Activated CD4-positive, alpha-beta memory T cell treated with anti-CD3 and anti-CD28 coated beads for 36 hours (primary cell): ENCODE data around the gene NRP1. TPM values are rescaled to one million over a fixed set of nuclear protein-coding genes. Genes with fewer than 3 reads are reported as not detected.

Experiments
- CTCF ChIA-PET: fragments of 350-600 bp; sonication (Branson Sonifier 250); formaldehyde crosslinking; loops from one replicate; lab custom pipeline; 2021; ENCODE audit warnings: antibody characterized with exemption, inconsistent platforms; lab: Charles Lee
- POLR2A ChIA-PET: fragments of 350-600 bp; sonication (Branson Sonifier 250); formaldehyde crosslinking; loops from one replicate; lab custom pipeline; 2021; ENCODE audit warnings: antibody characterized with exemption; lab: Charles Lee
- DNase-seq: peaks from one replicate; pipeline ENCODE4 v3.0.0-alpha.2; 2020
- H3K27ac Mint-ChIP-seq: one replicate; pipeline ENCODE4 v1.8.0; 2021; ENCODE audit warnings: mixed read lengths
- H3K27me3 Mint-ChIP-seq: one replicate; pipeline ENCODE4 v1.8.0; 2021; ENCODE audit warnings: mixed read lengths
- H3K36me3 Mint-ChIP-seq: one replicate; pipeline ENCODE4 v1.8.0; 2021; ENCODE audit warnings: mixed read lengths
- H3K4me1 Mint-ChIP-seq: one replicate; pipeline ENCODE4 v1.8.0; 2021; ENCODE audit warnings: low read depth, mixed read lengths
- H3K4me3 Mint-ChIP-seq: one replicate; pipeline ENCODE4 v1.8.0; 2021; ENCODE audit warnings: mild to moderate bottlenecking, mixed read lengths
- H3K9me3 Mint-ChIP-seq: one replicate; pipeline ENCODE4 v1.8.0; 2021; ENCODE audit warnings: mixed read lengths
- intact Hi-C: fragments of 100-400 bp; cut with micrococcal nuclease; formaldehyde crosslinking; loops from one replicate; pipeline ENCODE4 v1.15.1; 2023
- total RNA-seq, 2 experiments: library from RNA; stranded (reverse); gene quantifications; one replicate each; pipeline ENCODE4 v1.2.3, GENCODE V29; 2021

The NRP1 gene
- total RNA-seq, 2 experiments from 2014 or later = 1.5 to 1.6 TPM

- peaks cover 19% of the 10 kb centered on the region for H3K4me1 Mint-ChIP-seq
- no peak overlapping the region for H3K27ac Mint-ChIP-seq
- peaks cover 25% of the 10 kb centered on the region for H3K27me3 Mint-ChIP-seq
- POLR2A ChIA-PET = no interaction called here
- CTCF ChIA-PET = no interaction called here
- no peaks in the 10 kb centered on the region for H3K36me3 Mint-ChIP-seq
- intact Hi-C loops = loop anchor here (5.0 kb wide), 1 partner anchor 139 kb away; no protein-coding TSS in a partner anchor
- peaks cover 4% of the 10 kb centered on the region for H3K9me3 Mint-ChIP-seq
- no peak overlapping the region for H3K4me3 Mint-ChIP-seq
- DNase-seq = no peak
Measured at GRCh38 chr10:33368086-33368485, 33.6 kb upstream of the NRP1 start.

- intact Hi-C loops = loop anchor here (1.0 to 5.0 kb wide), 6 partner anchors 11 to 228 kb away; no protein-coding TSS in a partner anchor
- CTCF ChIA-PET = interaction anchor here (1.3 kb wide), 1 partner anchor 31 kb away, joined by 5 read pairs; the partner anchor contains the start of gene NRP1
- POLR2A ChIA-PET = interaction anchor here (0.6 to 1.1 kb wide), 4 partner anchors 32 to 141 kb away, joined by 3 to 4 read pairs (median 3); partner anchors contain the start of gene NRP1
- Mint-ChIP-seq H3K9me3 (peaks cover 4% of the 10 kb centered on the region), H3K4me3 (no peak overlapping the region), H3K4me1 (peaks cover 19% of the 10 kb centered on the region), H3K36me3 (no peaks in the 10 kb centered on the region), H3K27ac (peak overlapping the region; percentile 84), H3K27me3 (peaks cover 25% of the 10 kb centered on the region)
- peak; percentile 51 for DNase-seq
Measured at GRCh38 chr10:33365871-33366411, 31.5 kb upstream of the NRP1 start.

GRCh38 chr10:33365301-33365700 lies 30.8 kb upstream of the NRP1 start:
- intact Hi-C loops = loop anchor here (1.0 to 5.0 kb wide), 3 partner anchors 51 to 227 kb away; no protein-coding TSS in a partner anchor
- DNase-seq = no peak
- Mint-ChIP-seq H3K9me3 (peaks cover 4% of the 10 kb centered on the region), H3K4me1 (peaks cover 19% of the 10 kb centered on the region), H3K36me3 (no peaks in the 10 kb centered on the region), H3K27ac (peak overlapping the region; percentile 84), H3K27me3 (peaks cover 25% of the 10 kb centered on the region), H3K4me3 (peak overlapping the region; percentile 3)
- POLR2A ChIA-PET = interaction anchor here (0.6 to 1.1 kb wide), 3 partner anchors 32 to 141 kb away, joined by 3 to 4 read pairs (median 3); partner anchors contain the start of gene NRP1
- CTCF ChIA-PET = interaction anchor here (1.3 kb wide), 1 partner anchor 31 kb away, joined by 5 read pairs; the partner anchor contains the start of gene NRP1

GRCh38 chr10:33363106-33363505 lies 28.6 kb upstream of the NRP1 start:
- Mint-ChIP-seq H3K4me3 (no peak overlapping the region), H3K27ac (no peak overlapping the region), H3K27me3 (peaks cover 19% of the 10 kb centered on the region), H3K4me1 (peaks cover 19% of the 10 kb centered on the region), H3K9me3 (peaks cover 4% of the 10 kb centered on the region), H3K36me3 (no peaks in the 10 kb centered on the region)
- intact Hi-C loops = loop anchor here (2.0 kb wide), 1 partner anchor 14 kb away; no protein-coding TSS in a partner anchor
- POLR2A ChIA-PET = no interaction called here
- CTCF ChIA-PET = no interaction called here
- no peak for DNase-seq

- H3K4me1 Mint-ChIP-seq = no peaks in the 10 kb centered on the region
- no peaks in the 10 kb centered on the region for H3K36me3 Mint-ChIP-seq
- DNase-seq = no peak
- POLR2A ChIA-PET = no interaction called here
- H3K9me3 Mint-ChIP-seq = no peaks in the 10 kb centered on the region
- CTCF ChIA-PET = no interaction called here
- intact Hi-C loops = no loop called here
- no peak overlapping the region for H3K4me3 Mint-ChIP-seq
- peaks cover 18% of the 10 kb centered on the region for H3K27me3 Mint-ChIP-seq
- H3K27ac Mint-ChIP-seq = no peak overlapping the region
Measured at GRCh38 chr10:33358016-33358415, 23.5 kb upstream of the NRP1 start.

GRCh38 chr10:33355274-33355673 lies 20.8 kb upstream of the NRP1 start:
- CTCF ChIA-PET = interaction anchor here (0.5 to 0.6 kb wide), 2 partner anchors 48 to 631 kb away, joined by 3 read pairs; no protein-coding TSS in a partner anchor
- Mint-ChIP-seq H3K27me3 (peaks cover 19% of the 10 kb centered on the region), H3K4me3 (no peak overlapping the region), H3K36me3 (no peaks in the 10 kb centered on the region), H3K9me3 (no peaks in the 10 kb centered on the region), H3K27ac (no peak overlapping the region), H3K4me1 (no peaks in the 10 kb centered on the region)
- no peak for DNase-seq
- POLR2A ChIA-PET = no interaction called here
- intact Hi-C loops = no loop called here

GRCh38 chr10:33353853-33354252 lies 19.4 kb upstream of the NRP1 start:
- Mint-ChIP-seq H3K27ac (no peak overlapping the region), H3K9me3 (no peaks in the 10 kb centered on the region), H3K27me3 (peaks cover 20% of the 10 kb centered on the region), H3K36me3 (no peaks in the 10 kb centered on the region), H3K4me1 (no peaks in the 10 kb centered on the region), H3K4me3 (no peak overlapping the region)
- POLR2A ChIA-PET = no interaction called here
- DNase-seq = no peak
- intact Hi-C loops = no loop called here
- CTCF ChIA-PET = no interaction called here

GRCh38 chr10:33353334-33353733 lies 18.9 kb upstream of the NRP1 start:
- Mint-ChIP-seq H3K36me3 (no peaks in the 10 kb centered on the region), H3K4me1 (no peaks in the 10 kb centered on the region), H3K9me3 (no peaks in the 10 kb centered on the region), H3K4me3 (no peak overlapping the region), H3K27ac (no peak overlapping the region), H3K27me3 (peaks cover 22% of the 10 kb centered on the region)
- POLR2A ChIA-PET = no interaction called here
- DNase-seq = no peak
- intact Hi-C loops = no loop called here
- CTCF ChIA-PET = no interaction called here

GRCh38 chr10:33352615-33353014 lies 18.1 kb upstream of the NRP1 start:
- no peaks in the 10 kb centered on the region for H3K4me1 Mint-ChIP-seq
- no peaks in the 10 kb centered on the region for H3K9me3 Mint-ChIP-seq
- intact Hi-C loops = no loop called here

GRCh38 chr10:33352175-33352574 lies 17.7 kb upstream of the NRP1 start:
- Mint-ChIP-seq H3K27ac (no peak overlapping the region), H3K27me3 (peaks cover 22% of the 10 kb centered on the region), H3K4me1 (no peaks in the 10 kb centered on the region), H3K4me3 (no peak overlapping the region), H3K36me3 (no peaks in the 10 kb centered on the region), H3K9me3 (no peaks in the 10 kb centered on the region)
- ChIA-PET POLR2A (no interaction called here), CTCF (no interaction called here)
- DNase-seq = no peak
- intact Hi-C loops = no loop called here

More at GRCh38 chr10:33352615-33353014, 18.1 kb upstream of the NRP1 start:
- Mint-ChIP-seq H3K27me3 (peaks cover 24% of the 10 kb centered on the region), H3K4me3 (no peak overlapping the region), H3K27ac (no peak overlapping the region), H3K36me3 (no peaks in the 10 kb centered on the region)
- DNase-seq = no peak
- CTCF ChIA-PET = no interaction called here
- POLR2A ChIA-PET = no interaction called here

GRCh38 chr10:33350041-33350440 lies 15.6 kb upstream of the NRP1 start:
- Mint-ChIP-seq H3K36me3 (no peaks in the 10 kb centered on the region), H3K9me3 (no peaks in the 10 kb centered on the region), H3K4me1 (no peaks in the 10 kb centered on the region), H3K27me3 (peaks cover 23% of the 10 kb centered on the region), H3K27ac (no peak overlapping the region), H3K4me3 (no peak overlapping the region)
- ChIA-PET CTCF (no interaction called here), POLR2A (interaction anchor here (0.6 kb wide), 1 partner anchor 116 kb away, joined by 3 read pairs; no protein-coding TSS in a partner anchor)
- intact Hi-C loops = no loop called here
- no peak for DNase-seq

GRCh38 chr10:33349268-33349667 lies 14.8 kb upstream of the NRP1 start:
- H3K4me3 Mint-ChIP-seq = no peak overlapping the region
- H3K9me3 Mint-ChIP-seq = peaks cover 8% of the 10 kb centered on the region
- ChIA-PET POLR2A (no interaction called here), CTCF (no interaction called here)
- H3K4me1 Mint-ChIP-seq = no peaks in the 10 kb centered on the region
- H3K36me3 Mint-ChIP-seq = peaks cover 2% of the 10 kb centered on the region
- intact Hi-C loops = no loop called here
- no peak for DNase-seq
- no peak overlapping the region for H3K27ac Mint-ChIP-seq
- H3K27me3 Mint-ChIP-seq = peaks cover 29% of the 10 kb centered on the region

GRCh38 chr10:33347211-33347610 lies 12.7 kb upstream of the NRP1 start:
- H3K9me3 Mint-ChIP-seq = peaks cover 8% of the 10 kb centered on the region

More at GRCh38 chr10:33347211-33347610, 12.7 kb upstream of the NRP1 start:
- peaks cover 2% of the 10 kb centered on the region for H3K36me3 Mint-ChIP-seq
- intact Hi-C loops = no loop called here
- ChIA-PET CTCF (no interaction called here), POLR2A (no interaction called here)
- no peak for DNase-seq
- no peaks in the 10 kb centered on the region for H3K4me1 Mint-ChIP-seq
- no peak overlapping the region for H3K27ac Mint-ChIP-seq
- H3K27me3 Mint-ChIP-seq = peaks cover 36% of the 10 kb centered on the region
- no peak overlapping the region for H3K4me3 Mint-ChIP-seq
